ENCODE measurements around the gene MALRD1.

DNA sequence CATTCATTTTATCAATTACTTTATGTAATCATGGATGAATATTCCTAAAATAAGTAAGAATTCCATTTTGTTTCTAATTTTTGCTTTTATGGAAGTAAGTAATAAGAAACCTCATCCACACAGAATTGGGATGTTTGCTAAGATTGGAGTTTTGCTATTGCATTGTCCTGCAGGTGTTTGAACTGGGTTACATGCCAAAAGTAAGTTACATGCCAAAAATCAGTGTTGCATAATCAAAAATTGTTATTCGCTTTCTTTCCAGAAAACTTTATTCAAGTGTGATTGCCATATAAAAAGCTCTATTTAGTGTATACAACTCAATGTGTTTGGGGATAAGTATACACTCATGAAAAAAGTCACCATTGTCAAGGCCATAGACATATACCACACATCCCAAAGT, 420.9 kb downstream of the MALRD1 start:
- TF ChIP-seq, protein P1, sequence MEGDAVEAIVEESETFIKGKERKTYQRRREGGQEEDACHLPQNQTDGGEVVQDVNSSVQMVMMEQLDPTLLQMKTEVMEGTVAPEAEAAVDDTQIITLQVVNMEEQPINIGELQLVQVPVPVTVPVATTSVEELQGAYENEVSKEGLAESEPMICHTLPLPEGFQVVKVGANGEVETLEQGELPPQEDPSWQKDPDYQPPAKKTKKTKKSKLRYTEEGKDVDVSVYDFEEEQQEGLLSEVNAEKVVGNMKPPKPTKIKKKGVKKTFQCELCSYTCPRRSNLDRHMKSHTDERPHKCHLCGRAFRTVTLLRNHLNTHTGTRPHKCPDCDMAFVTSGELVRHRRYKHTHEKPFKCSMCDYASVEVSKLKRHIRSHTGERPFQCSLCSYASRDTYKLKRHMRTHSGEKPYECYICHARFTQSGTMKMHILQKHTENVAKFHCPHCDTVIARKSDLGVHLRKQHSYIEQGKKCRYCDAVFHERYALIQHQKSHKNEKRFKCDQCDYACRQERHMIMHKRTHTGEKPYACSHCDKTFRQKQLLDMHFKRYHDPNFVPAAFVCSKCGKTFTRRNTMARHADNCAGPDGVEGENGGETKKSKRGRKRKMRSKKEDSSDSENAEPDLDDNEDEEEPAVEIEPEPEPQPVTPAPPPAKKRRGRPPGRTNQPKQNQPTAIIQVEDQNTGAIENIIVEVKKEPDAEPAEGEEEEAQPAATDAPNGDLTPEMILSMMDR (IDR thresholded peaks at IDR 0.05): no peak
- no peak for TF ChIP-seq POLR2A (IDR thresholded peaks at IDR 0.05; ENCODE audit: low read depth)
- TF ChIP-seq EP300 (IDR thresholded peaks at IDR 0.05): no peak
- no peak for TF ChIP-seq POLR2AphosphoS5 (IDR thresholded peaks at IDR 0.05)
